ENCODE data around the gene ADAMTS12. TPM values are rescaled to one million over a fixed set of nuclear protein-coding genes. Genes with fewer than 3 reads are reported as not detected.

The ADAMTS12 gene
- total RNA-seq, 1 donor from 2014 or later, result 4.1 TPM

- no peaks in the 10 kb centered on the region for H3K27me3 ChIP-seq (ENCODE audit: control insufficient read depth, insufficient read depth, low read length)
- no peak for DNase-seq (ENCODE audit: low read depth)
- H3K36me3 ChIP-seq (ENCODE audit: control insufficient read depth, insufficient read depth, low read length), result no peaks in the 10 kb centered on the region
- H3K4me3 ChIP-seq (ENCODE audit: low read depth, low read length), result no peak overlapping the region
- TF ChIP-seq CTCF (IDR thresholded peaks at IDR 0.05; ENCODE audit: insufficient read depth, low read length, poor library complexity, severe bottlenecking), result no peak
These were observed 4.5 kb downstream of the ADAMTS12 start for GRCh38 chr5:33887268-33887667.

GRCh38 chr5:33886283-33886682 is 5.5 kb downstream of the ADAMTS12 start:
- no peak for TF ChIP-seq CTCF (IDR thresholded peaks at IDR 0.05; ENCODE audit: insufficient read depth, low read length, poor library complexity, severe bottlenecking)
- H3K27me3 ChIP-seq (ENCODE audit: control insufficient read depth, insufficient read depth, low read length), result no peaks in the 10 kb centered on the region
- H3K36me3 ChIP-seq (ENCODE audit: control insufficient read depth, insufficient read depth, low read length), result no peaks in the 10 kb centered on the region
- H3K4me3 ChIP-seq (ENCODE audit: low read depth, low read length), result no peak overlapping the region
- no peak for DNase-seq (ENCODE audit: low read depth)

- no peak overlapping the region for H3K4me3 ChIP-seq (ENCODE audit: low read depth, low read length)
- DNase-seq (ENCODE audit: low read depth), result no peak
- TF ChIP-seq CTCF (IDR thresholded peaks at IDR 0.05; ENCODE audit: insufficient read depth, low read length, poor library complexity, severe bottlenecking), result no peak
- H3K27me3 ChIP-seq (ENCODE audit: control insufficient read depth, insufficient read depth, low read length), result no peaks in the 10 kb centered on the region
- H3K36me3 ChIP-seq (ENCODE audit: control insufficient read depth, insufficient read depth, low read length), result no peaks in the 10 kb centered on the region
These were observed 6.1 kb downstream of the ADAMTS12 start for GRCh38 chr5:33885679-33886078.

GRCh38 chr5:33883482-33883881 is 8.3 kb downstream of the ADAMTS12 start:
- DNase-seq (ENCODE audit: low read depth), result no peak
- no peaks in the 10 kb centered on the region for H3K36me3 ChIP-seq (ENCODE audit: control insufficient read depth, insufficient read depth, low read length)
- H3K4me3 ChIP-seq (ENCODE audit: low read depth, low read length), result no peak overlapping the region
- no peak for TF ChIP-seq CTCF (IDR thresholded peaks at IDR 0.05; ENCODE audit: insufficient read depth, low read length, poor library complexity, severe bottlenecking)
- no peaks in the 10 kb centered on the region for H3K27me3 ChIP-seq (ENCODE audit: control insufficient read depth, insufficient read depth, low read length)

- H3K27me3 ChIP-seq (ENCODE audit: control insufficient read depth, insufficient read depth, low read length), result no peaks in the 10 kb centered on the region
- H3K4me3 ChIP-seq (ENCODE audit: low read depth, low read length), result no peak overlapping the region
- no peaks in the 10 kb centered on the region for H3K36me3 ChIP-seq (ENCODE audit: control insufficient read depth, insufficient read depth, low read length)
- no peak for TF ChIP-seq CTCF (IDR thresholded peaks at IDR 0.05; ENCODE audit: insufficient read depth, low read length, poor library complexity, severe bottlenecking)
- DNase-seq (ENCODE audit: low read depth), result no peak
These were observed 11.5 kb downstream of the ADAMTS12 start for GRCh38 chr5:33880319-33880718.

GRCh38 chr5:33877449-33877848 is 14.3 kb downstream of the ADAMTS12 start:
- TF ChIP-seq CTCF (IDR thresholded peaks at IDR 0.05; ENCODE audit: insufficient read depth, low read length, poor library complexity, severe bottlenecking), result no peak
- no peak overlapping the region for H3K4me3 ChIP-seq (ENCODE audit: low read depth, low read length)
- H3K27me3 ChIP-seq (ENCODE audit: control insufficient read depth, insufficient read depth, low read length), result no peaks in the 10 kb centered on the region

More at GRCh38 chr5:33877449-33877848, 14.3 kb downstream of the ADAMTS12 start:
- H3K36me3 ChIP-seq (ENCODE audit: control insufficient read depth, insufficient read depth, low read length), result no peaks in the 10 kb centered on the region
- DNase-seq (ENCODE audit: low read depth), result no peak
